Adrenal gland (tissue), 5 donors: Measurements from ENCODE around the gene SH3BP1.

Experiments
- CTCF ChIP-seq, 6 experiments: fragments of 450-650 bp in 4 of 6; fragments of 200-600 bp in 2 of 6; sonication (generic) in 1 of 6; IDR thresholded peaks; 1 replicate in 5 of 6; 2 replicates in 1 of 6; pipeline versions ENCODE4 v1.5.1 to v1.8.0; 2016 to 2021; ENCODE audit warnings: antibody characterized with exemption in 6 of 6, mild to moderate bottlenecking in 2 of 6, moderate library complexity in 1 of 6
- POLR2A ChIP-seq, 2 donors: fragments of 450-650 bp; IDR thresholded peaks; one replicate each; pipeline ENCODE4 v1.6.1; 2017; ENCODE audit warnings: antibody characterized with exemption in 2 of 2, mild to moderate bottlenecking in 2 of 2, moderate library complexity in 1 of 2
- donor health status: DM: no; HTN: no; CAD: no.

- TF ChIP-seq CTCF (IDR thresholded peaks at IDR 0.05) (no peak), POLR2A (IDR thresholded peaks at IDR 0.05) (no peak)
Observed at GRCh38 chr22:37631448-37632173, 7.9 kb upstream of the SH3BP1 start.
